NK-92 (cell line): ENCODE results near the gene NAT14.
"Not testable (repeated sequence)": the region's sequence is repeated elsewhere in the genome, so short reads cannot be mapped to it uniquely, and the experiment has no call there.

Source experiments
- DNase-seq: peaks from one replicate; lab custom pipeline; 2025; ENCODE audit not compliant: unreplicated experiment; lab: John Stamatoyannopoulos, UW

NAT14 gene

GRCh38 chr19:55530996-55531395 lies 46.0 kb downstream of the NAT14 start:
- no peak for DNase-seq

- DNase-seq: not testable (repeated sequence)
Observed at GRCh38 chr19:55534280-55534679, 49.3 kb downstream of the NAT14 start.

GRCh38 chr19:55535173-55535964 lies 50.4 kb downstream of the NAT14 start:
- DNase-seq: no peak

- no peak for DNase-seq
Observed at GRCh38 chr19:55535965-55536350, 51.0 kb downstream of the NAT14 start.

GRCh38 chr19:55536366-55536765 lies 51.4 kb downstream of the NAT14 start:
- DNase-seq: no peak
